ENCODE data around the gene FER1L5. TPM values are rescaled to one million over a fixed set of nuclear protein-coding genes. Genes with fewer than 3 reads are reported as not detected.

The FER1L5 gene
- total RNA-seq, 2 experiments from 2014 or later, result not detected

DNA sequence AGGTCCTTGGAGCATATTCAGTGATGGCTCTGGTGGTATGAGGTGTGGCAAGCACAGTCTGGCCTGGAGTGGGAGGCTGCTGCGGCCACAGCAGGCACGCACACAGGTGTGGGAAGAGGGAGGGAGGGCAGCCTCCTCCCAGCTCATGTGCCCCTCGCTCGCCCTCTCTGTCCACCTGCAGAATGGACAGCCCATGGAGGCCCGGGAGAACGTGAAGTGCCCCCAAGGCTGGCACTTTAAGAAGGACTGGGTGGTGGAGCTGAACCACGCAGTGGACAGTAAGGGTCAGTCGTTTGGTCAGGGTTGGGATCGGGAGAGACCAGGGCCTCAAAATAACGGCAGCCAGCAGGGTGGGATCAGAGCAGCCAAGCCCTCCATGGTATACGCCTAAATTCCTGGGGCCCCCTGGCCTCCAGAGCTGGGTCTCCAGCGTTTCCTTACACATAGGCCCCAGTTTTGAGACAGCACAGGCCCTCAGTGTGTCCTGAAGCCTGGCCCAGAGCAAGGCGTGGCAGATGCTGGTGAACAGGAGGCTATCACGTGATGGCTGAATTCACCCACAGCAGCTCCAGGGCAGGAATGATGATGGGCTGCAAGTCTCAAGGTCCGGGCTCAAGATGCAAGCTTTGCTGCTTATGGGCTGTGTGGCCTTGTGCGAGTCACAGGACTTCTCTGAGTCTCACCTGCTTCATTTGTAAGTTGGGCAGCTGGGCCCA is 47.9 kb downstream of the FER1L5 start:
- no peak overlapping the region for H3K4me3 ChIP-seq (ENCODE audit: low read length)
- Mint-ChIP-seq H3K4me1 (ENCODE audit: low read depth) (no peaks in the 10 kb centered on the region), H3K9me3 (no peaks in the 10 kb centered on the region), H3K27ac (no peak overlapping the region), H3K27me3 (no peaks in the 10 kb centered on the region), H3K36me3 (ENCODE audit: low read depth) (no peaks in the 10 kb centered on the region), H3K4me3 (no peak overlapping the region)
- intact Hi-C loops (cut with DNase I, micrococcal nuclease), result no loop called here
- ATAC-seq (ENCODE audit: poor library complexity) (no peak), DNase-seq (no peak)
- no peaks in the 10 kb centered on the region for H3K9me3 ChIP-seq (ENCODE audit: control insufficient read depth in 1 of 2, insufficient read depth in 1 of 2, low read length in 2 of 2)
- TF ChIP-seq, protein P1, sequence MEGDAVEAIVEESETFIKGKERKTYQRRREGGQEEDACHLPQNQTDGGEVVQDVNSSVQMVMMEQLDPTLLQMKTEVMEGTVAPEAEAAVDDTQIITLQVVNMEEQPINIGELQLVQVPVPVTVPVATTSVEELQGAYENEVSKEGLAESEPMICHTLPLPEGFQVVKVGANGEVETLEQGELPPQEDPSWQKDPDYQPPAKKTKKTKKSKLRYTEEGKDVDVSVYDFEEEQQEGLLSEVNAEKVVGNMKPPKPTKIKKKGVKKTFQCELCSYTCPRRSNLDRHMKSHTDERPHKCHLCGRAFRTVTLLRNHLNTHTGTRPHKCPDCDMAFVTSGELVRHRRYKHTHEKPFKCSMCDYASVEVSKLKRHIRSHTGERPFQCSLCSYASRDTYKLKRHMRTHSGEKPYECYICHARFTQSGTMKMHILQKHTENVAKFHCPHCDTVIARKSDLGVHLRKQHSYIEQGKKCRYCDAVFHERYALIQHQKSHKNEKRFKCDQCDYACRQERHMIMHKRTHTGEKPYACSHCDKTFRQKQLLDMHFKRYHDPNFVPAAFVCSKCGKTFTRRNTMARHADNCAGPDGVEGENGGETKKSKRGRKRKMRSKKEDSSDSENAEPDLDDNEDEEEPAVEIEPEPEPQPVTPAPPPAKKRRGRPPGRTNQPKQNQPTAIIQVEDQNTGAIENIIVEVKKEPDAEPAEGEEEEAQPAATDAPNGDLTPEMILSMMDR (IDR thresholded peaks at IDR 0.05), result no peak
- no peaks in the 10 kb centered on the region for H3K27me3 ChIP-seq (ENCODE audit: control insufficient read depth in 1 of 2, insufficient read depth in 2 of 2, low read length in 2 of 2)
- no peaks in the 10 kb centered on the region for H3K4me1 ChIP-seq (ENCODE audit: insufficient read depth, low read length)
- CTCF ChIA-PET, result no interaction called here
- H3K27ac ChIP-seq (ENCODE audit: low read depth in 1 of 2, low read length in 2 of 2), result no peak overlapping the region
- POLR2A ChIA-PET, result no interaction called here
- no peaks in the 10 kb centered on the region for H3K36me3 ChIP-seq (ENCODE audit: insufficient read depth, low read length)

DNA sequence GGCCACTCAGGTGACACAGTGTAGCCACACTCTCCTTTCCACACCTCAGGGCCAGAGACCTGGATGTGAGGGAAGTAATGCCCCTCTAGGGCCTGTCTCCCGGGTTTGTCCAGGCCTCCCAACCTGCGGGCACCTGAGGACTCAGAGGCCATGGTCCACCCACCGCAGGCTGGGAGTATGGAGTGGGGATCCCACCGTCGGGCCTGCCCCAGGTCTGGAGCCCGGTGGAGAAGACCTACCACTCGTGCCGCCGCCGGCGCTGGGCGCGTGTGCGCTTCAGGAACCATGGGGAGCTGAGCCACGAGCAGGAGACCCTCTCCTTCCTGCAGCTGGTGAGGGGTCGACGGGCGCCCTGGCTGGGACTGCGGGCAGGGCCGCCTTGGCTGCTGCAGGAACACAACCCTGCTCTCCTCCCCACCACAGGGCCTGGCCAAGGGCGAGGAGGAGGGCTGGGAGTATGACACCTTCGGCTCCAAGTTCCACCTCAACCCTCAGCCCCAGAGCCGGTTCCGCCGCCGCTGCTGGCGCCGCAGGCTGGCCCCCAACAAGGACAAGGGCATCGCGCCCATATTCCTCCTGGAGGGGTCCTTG is 48.6 kb downstream of the FER1L5 start:
- ChIA-PET POLR2A (no interaction called here), CTCF (no interaction called here)
- ATAC-seq (ENCODE audit: poor library complexity) (no peak), DNase-seq (no peak)
- H3K4me1 ChIP-seq (ENCODE audit: insufficient read depth, low read length), result no peaks in the 10 kb centered on the region
- no peaks in the 10 kb centered on the region for H3K4me1 Mint-ChIP-seq (ENCODE audit: low read depth)
- no peaks in the 10 kb centered on the region for H3K9me3 ChIP-seq (ENCODE audit: control insufficient read depth in 1 of 2, insufficient read depth in 1 of 2, low read length in 2 of 2)
- H3K36me3 ChIP-seq (ENCODE audit: insufficient read depth, low read length), result no peaks in the 10 kb centered on the region
- no peak overlapping the region for H3K4me3 ChIP-seq (ENCODE audit: low read length)
- no peaks in the 10 kb centered on the region for H3K27me3 ChIP-seq (ENCODE audit: control insufficient read depth in 1 of 2, insufficient read depth in 2 of 2, low read length in 2 of 2)
- H3K9me3 Mint-ChIP-seq, result no peaks in the 10 kb centered on the region
- intact Hi-C loops (cut with DNase I, micrococcal nuclease), result no loop called here
- H3K27me3 Mint-ChIP-seq, result no peaks in the 10 kb centered on the region
- no peaks in the 10 kb centered on the region for H3K36me3 Mint-ChIP-seq (ENCODE audit: low read depth)
- no peak overlapping the region for H3K4me3 Mint-ChIP-seq
- H3K27ac ChIP-seq (ENCODE audit: low read depth in 1 of 2, low read length in 2 of 2), result no peak overlapping the region
- TF ChIP-seq, protein P1 (IDR thresholded peaks at IDR 0.05), result no peak
- H3K27ac Mint-ChIP-seq, result no peak overlapping the region

DNA sequence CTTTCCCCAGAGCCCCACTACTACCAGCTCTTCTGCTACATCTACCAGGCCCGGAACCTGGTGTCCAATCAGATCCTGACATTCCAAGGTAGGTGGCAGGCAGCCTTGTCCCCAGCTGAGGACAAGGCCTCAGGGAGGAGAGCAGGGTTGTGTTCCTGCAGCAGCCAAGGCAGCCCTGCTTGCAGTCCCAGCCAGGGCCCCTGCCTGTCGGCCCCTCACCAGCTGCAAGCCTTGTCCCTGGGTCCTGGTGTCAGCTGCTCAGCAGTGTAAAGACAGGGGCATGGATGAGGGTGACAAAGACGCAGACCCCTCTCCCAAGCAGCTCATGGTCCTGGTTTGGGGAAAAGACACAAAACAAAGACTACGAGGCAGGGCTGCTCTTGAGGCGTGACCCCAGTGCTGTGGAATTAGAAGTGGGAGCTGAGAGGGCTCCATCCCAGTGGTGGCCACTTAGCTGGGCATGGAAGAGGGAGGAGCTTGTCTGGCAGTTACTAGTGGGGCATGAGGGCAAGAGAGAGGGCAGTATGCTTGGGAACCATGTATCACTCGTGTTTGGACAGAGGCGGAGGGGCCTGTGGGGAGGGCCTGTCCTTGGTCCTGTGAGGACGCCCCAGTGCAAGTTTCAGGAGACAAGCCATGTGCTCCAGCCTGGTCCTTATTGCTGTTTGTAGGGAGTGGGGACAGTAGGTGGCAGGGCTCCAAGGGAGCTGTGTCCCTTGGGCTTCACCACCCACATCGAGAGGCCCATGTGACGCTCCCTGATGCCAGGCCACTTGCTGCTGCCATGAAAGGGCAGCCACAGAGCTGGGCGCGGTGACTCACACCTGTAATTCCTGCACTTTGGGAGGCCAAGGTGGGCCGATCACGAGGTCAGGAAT is 49.8 kb downstream of the FER1L5 start:
- Histone ChIP-seq H3K9me3 (ENCODE audit: control insufficient read depth in 1 of 2, insufficient read depth in 1 of 2, low read length in 2 of 2) (no peaks in the 10 kb centered on the region), H3K36me3 (ENCODE audit: insufficient read depth, low read length) (no peaks in the 10 kb centered on the region), H3K4me3 (ENCODE audit: low read length) (no peak overlapping the region), H3K27me3 (ENCODE audit: control insufficient read depth in 1 of 2, insufficient read depth in 2 of 2, low read length in 2 of 2) (no peaks in the 10 kb centered on the region), H3K27ac (ENCODE audit: low read depth in 1 of 2, low read length in 2 of 2) (no peak overlapping the region), H3K4me1 (ENCODE audit: insufficient read depth, low read length) (no peaks in the 10 kb centered on the region)
- ATAC-seq (ENCODE audit: poor library complexity) (no peak), DNase-seq (peak in 1 of 14 experiments; percentile 19)
- ChIA-PET POLR2A (no interaction called here), CTCF (no interaction called here)
- Mint-ChIP-seq H3K27me3 (no peaks in the 10 kb centered on the region), H3K27ac (no peak overlapping the region), H3K36me3 (ENCODE audit: low read depth) (no peaks in the 10 kb centered on the region), H3K4me1 (ENCODE audit: low read depth) (no peaks in the 10 kb centered on the region), H3K4me3 (no peak overlapping the region), H3K9me3 (no peaks in the 10 kb centered on the region)
- intact Hi-C loops (cut with DNase I, micrococcal nuclease), result no loop called here
- TF ChIP-seq, protein P1 (IDR thresholded peaks at IDR 0.05), result no peak
